A549 (cell line): ENCODE measurements around the gene YAF2. TPM values are rescaled to one million over a fixed set of nuclear protein-coding genes. Genes with fewer than 3 reads are reported as not detected.
A peak's percentile ranks its signal among the peaks of the same experiment; 100 is the strongest.

Source experiments
- ATAC-seq, 2 experiments: fragments of 200-7000 bp in 1 of 2; fragments of >200 bp in 1 of 2; cut with Nextera tagmentation in 1 of 2; cut with Tn5 transposase in 1 of 2; 3 replicates each; pipeline versions ENCODE4 v1.8.0 to v1.9.1; 2018 to 2020; ENCODE audit warnings: mild to moderate bottlenecking in 1 of 2, moderate library complexity in 1 of 2
- CTCF ChIA-PET: fragments of 300-600 bp; sonication (Branson Sonifier 250); formaldehyde crosslinking; extraction: SDS; loops from one replicate; lab custom pipeline; 2021; ENCODE audit warnings: antibody characterized with exemption, inconsistent platforms; lab: Yijun Ruan, JAX
- POLR2A ChIA-PET: fragments of 350-600 bp; formaldehyde crosslinking; extraction: SDS; loops from one replicate; lab custom pipeline; 2021; ENCODE audit warnings: antibody characterized with exemption, inconsistent platforms; lab: Yijun Ruan, JAX
- DNase-seq, 2 experiments: peaks; one replicate each; pipeline versions ENCODE4 v3.0.0 to v3.0.0-alpha.2; 2011 to 2016; ENCODE audit warnings: low read depth in 1 of 2, low spot score in 1 of 2
- FAIRE-seq: peaks from 2 replicates; lab custom pipeline; 2011; peaks lifted over from hg19 to GRCh38; lab: Jason Lieb, UNC
- H3K27ac ChIP-seq, 2 experiments: fragments of >200 bp; sonication (Bioruptor Twin); formaldehyde crosslinking; 3 replicates each; pipeline ENCODE4 v1.5.1; 2016 to 2017
- H3K4me1 ChIP-seq: fragments of >200 bp; sonication (Bioruptor Twin); formaldehyde crosslinking; 3 replicates; pipeline ENCODE4 v1.6.1; 2016
- H3K4me2 ChIP-seq: fragments of >200 bp; sonication (Bioruptor Twin); formaldehyde crosslinking; 3 replicates; pipeline ENCODE4 v1.6.1; 2016
- H3K4me3 ChIP-seq: fragments of >200 bp; sonication (Bioruptor Twin); formaldehyde crosslinking; 3 replicates; pipeline ENCODE4 v1.5.1; 2016
- H3K9me3 ChIP-seq: fragments of >200 bp; sonication (Bioruptor Twin); formaldehyde crosslinking; 3 replicates; pipeline ENCODE4 v1.6.1; 2016
- CBX2 ChIP-seq: fragments of 200-600 bp; sonication (generic); IDR thresholded peaks from 2 replicates; pipeline ENCODE4 v1.6.1; 2016; ENCODE audit warnings: low read depth, mild to moderate bottlenecking, borderline replicate concordance
- CBX8 ChIP-seq: fragments of 200-600 bp; sonication (generic); IDR thresholded peaks from 2 replicates; pipeline ENCODE4 v1.6.1; 2016
- CEBPB ChIP-seq, 2 experiments: fragments of >200 bp in 1 of 2; sonication (Bioruptor Twin) in 1 of 2; formaldehyde crosslinking in 1 of 2; IDR thresholded peaks; 2 replicates each; pipeline ENCODE4 v1.6.1; 2012 to 2016
- CHD2 ChIP-seq: fragments of 150-350 bp; IDR thresholded peaks from 2 replicates; pipeline ENCODE4 v1.6.1; 2014; ENCODE audit warnings: low read length; ENCODE audit not compliant: partially characterized antibody
- EHF ChIP-seq: fragments of 250-450 bp; sonication (Bioruptor Pico); IDR thresholded peaks from 2 replicates; pipeline ENCODE4 v1.5.0; 2020; ENCODE audit warnings: mild to moderate bottlenecking
- FOSB ChIP-seq: fragments of 250-450 bp; sonication (Bioruptor Pico); IDR thresholded peaks from 2 replicates; pipeline ENCODE4 v1.5.0; 2020; ENCODE audit warnings: mild to moderate bottlenecking, moderate library complexity
- FOSL2 ChIP-seq, 2 experiments: fragments of 450-650 bp in 1 of 2; fragments of >200 bp in 1 of 2; sonication (Bioruptor Twin) in 1 of 2; formaldehyde crosslinking; IDR thresholded peaks; 2 replicates each; pipeline versions ENCODE4 v1.5.0 to v1.6.1; 2016 to 2020; ENCODE audit warnings: mild to moderate bottlenecking in 1 of 2, moderate library complexity in 1 of 2
- GATA3 ChIP-seq: IDR thresholded peaks from 2 replicates; pipeline ENCODE4 v1.6.1; 2012; ENCODE audit warnings: borderline replicate concordance
- HDAC2 ChIP-seq: fragments of 200-600 bp; sonication (generic); IDR thresholded peaks from 2 replicates; pipeline ENCODE4 v1.6.1; 2016
- JUN ChIP-seq, 2 experiments: fragments of >200 bp; sonication (Bioruptor Twin); formaldehyde crosslinking; IDR thresholded peaks; 2 replicates in 1 of 2; 3 replicates in 1 of 2; pipeline ENCODE4 v1.6.1; 2016 to 2017
- KDM1A ChIP-seq: fragments of 200-600 bp; sonication (generic); IDR thresholded peaks from 2 replicates; pipeline ENCODE4 v1.6.1; 2016; ENCODE audit warnings: low read depth, mild to moderate bottlenecking
- KDM5A ChIP-seq: fragments of 200-600 bp; sonication (generic); IDR thresholded peaks from 2 replicates; pipeline ENCODE4 v1.6.1; 2016; ENCODE audit warnings: antibody characterized with exemption, mild to moderate bottlenecking
- MAFK ChIP-seq: fragments of 450-650 bp; IDR thresholded peaks from 2 replicates; pipeline ENCODE4 v1.6.1; 2014; ENCODE audit not compliant: partially characterized antibody
- MYC ChIP-seq: IDR thresholded peaks from 2 replicates; pipeline ENCODE4 v1.6.1; 2012; ENCODE audit warnings: mild to moderate bottlenecking, inconsistent platforms, low read length, improper control_type of control experiment, borderline replicate concordance
- NPAS2 ChIP-seq: fragments of 250-450 bp; sonication (Bioruptor Pico); IDR thresholded peaks from 2 replicates; pipeline ENCODE4 v1.8.0; 2022; ENCODE audit warnings: mild to moderate bottlenecking, moderate library complexity, borderline replicate concordance
- NR3C1 ChIP-seq: fragments of >200 bp; sonication (Bioruptor Twin); formaldehyde crosslinking; IDR thresholded peaks from 3 replicates; pipeline ENCODE4 v1.6.1; 2017
- RAD21 ChIP-seq, 2 experiments: fragments of >200 bp in 1 of 2; sonication (Bioruptor Twin) in 1 of 2; formaldehyde crosslinking in 1 of 2; IDR thresholded peaks in 1 of 2; conservative IDR thresholded peaks in 1 of 2; 2 replicates in 1 of 2; 3 replicates in 1 of 2; pipeline ENCODE4 v1.6.1; 2012 to 2018; ENCODE audit warnings: inconsistent platforms in 1 of 2
- RARB ChIP-seq: fragments of 250-450 bp; sonication (Bioruptor Pico); IDR thresholded peaks from 2 replicates; pipeline ENCODE4 v1.8.0; 2021; ENCODE audit warnings: mild to moderate bottlenecking, moderate library complexity
- RCOR1 ChIP-seq: fragments of 150-350 bp; IDR thresholded peaks from 2 replicates; pipeline ENCODE4 v1.6.1; 2014; ENCODE audit warnings: antibody characterized with exemption, low read length, low read depth
- RFX5 ChIP-seq: fragments of 450-650 bp; IDR thresholded peaks from 2 replicates; pipeline ENCODE4 v1.7.1; 2014; ENCODE audit warnings: antibody characterized with exemption, mild to moderate bottlenecking, moderate library complexity
- SMC3 ChIP-seq: fragments of >200 bp; sonication (Bioruptor Twin); formaldehyde crosslinking; IDR thresholded peaks from 3 replicates; pipeline ENCODE4 v1.6.1; 2018; ENCODE audit warnings: inconsistent platforms
- TFCP2L1 ChIP-seq: fragments of 250-450 bp; sonication (Bioruptor Pico); IDR thresholded peaks from 2 replicates; pipeline ENCODE4 v1.5.0; 2021; ENCODE audit warnings: mild to moderate bottlenecking
- TP53 ChIP-seq: fragments of 250-450 bp; sonication (Bioruptor Pico); IDR thresholded peaks from 2 replicates; pipeline ENCODE4 v1.5.0; 2021; ENCODE audit warnings: mild to moderate bottlenecking, moderate library complexity
- ZFP36 ChIP-seq: fragments of 450-650 bp; IDR thresholded peaks from 2 replicates; pipeline ENCODE4 v1.6.1; 2014; ENCODE audit warnings: borderline replicate concordance; ENCODE audit not compliant: partially characterized antibody
- ZSCAN20 ChIP-seq: fragments of 250-450 bp; sonication (Bioruptor Pico); IDR thresholded peaks from 2 replicates; pipeline ENCODE4 v1.8.0; 2022; ENCODE audit warnings: mild to moderate bottlenecking, moderate library complexity
- WGBS: methylation state at CpG from one replicate; pipeline ENCODE4 v1.1.6; 2017; ENCODE audit errors: missing lambda C conversion rate; 5-methylcytosine and 5-hydroxymethylcytosine counted together
- polyA plus RNA-seq, 4 experiments: library from polyadenylated mRNA; depleted of rRNA in 3 of 4; stranded (reverse); fragments of >200 nt; fragmentation: RNase III in 1 of 4; extraction: RNeasy Plus Mini Kit Qiagen cat#74134 plus additional on column Dnase treatment in 1 of 4; gene quantifications; 2 replicates in 3 of 4; 3 replicates in 1 of 4; pipeline ENCODE4 v1.2.3, GENCODE V29; 2011 to 2017
- TF ChIP-seq, protein P1 (sequence below): fragments of 450-650 bp; IDR thresholded peaks from 2 replicates; pipeline ENCODE4 v1.6.1; 2014; ENCODE audit warnings: antibody characterized with exemption
- TF ChIP-seq, protein P2 (sequence below): fragments of >200 bp; sonication (Bioruptor Twin); formaldehyde crosslinking; IDR thresholded peaks from 3 replicates; pipeline ENCODE4 v1.5.1; 2016
- TF ChIP-seq, protein P3 (sequence below): fragments of 250-450 bp; sonication (Bioruptor Pico); IDR thresholded peaks from 2 replicates; pipeline ENCODE4 v1.5.0; 2021; ENCODE audit warnings: mild to moderate bottlenecking, moderate library complexity, borderline replicate concordance

The YAF2 gene
- polyA plus RNA-seq, 2 of the 4 experiments (the other 2 are of a cell fraction): 21.5 to 49.2 TPM

DNA sequence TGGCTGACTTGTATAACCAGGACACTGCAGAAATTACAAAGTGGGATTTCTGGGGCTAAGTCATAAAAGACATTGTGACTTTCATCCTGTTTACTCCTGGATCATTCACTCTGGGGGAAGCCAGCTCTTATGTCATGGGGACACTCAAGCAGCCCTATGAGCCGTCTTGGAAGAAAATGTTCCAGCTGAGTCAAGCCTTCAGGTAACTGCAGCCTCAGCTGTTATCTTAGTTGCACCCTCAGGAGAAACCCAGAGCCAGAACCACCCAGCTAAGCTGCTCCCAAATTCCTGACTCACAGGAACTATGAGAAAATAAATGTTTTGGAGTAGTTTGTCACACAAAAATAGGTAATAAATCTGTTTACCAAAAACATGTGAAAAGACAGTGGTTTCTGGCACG is 50.2 kb downstream of the YAF2 start:
- no peak for ATAC-seq
- POLR2A ChIA-PET: no interaction called here
- no peak overlapping the region for H3K27ac ChIP-seq

DNA sequence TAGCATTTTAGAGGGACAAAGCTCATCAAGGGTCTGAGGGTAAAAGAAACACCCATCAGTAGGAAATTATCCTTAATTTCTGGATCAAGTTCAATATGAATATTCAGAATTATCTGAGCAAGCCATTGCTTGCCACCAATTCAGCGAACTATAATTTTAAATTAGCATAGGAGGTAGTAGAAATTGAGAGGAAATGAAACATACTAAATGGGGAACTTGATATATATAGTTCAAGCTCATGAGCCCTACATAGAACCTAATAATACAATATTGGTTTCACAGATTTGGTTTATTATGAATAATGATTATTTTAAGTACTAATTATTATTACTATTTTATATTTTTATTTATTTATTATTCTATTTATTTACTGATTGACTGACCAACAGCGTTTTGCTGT is 51.3 kb downstream of the YAF2 start:
- H3K27ac ChIP-seq: no peak overlapping the region
- H3K4me3 ChIP-seq: no peak overlapping the region
- ChIA-PET CTCF (interaction anchor here (2.1 kb wide), 1 partner anchor 10 kb away, joined by 5 read pairs; no protein-coding TSS in a partner anchor), POLR2A (no interaction called here)
- H3K4me1 ChIP-seq: peaks cover 44% of the 10 kb centered on the region
- FAIRE-seq: no peak
- H3K9me3 ChIP-seq: no peaks in the 10 kb centered on the region
- no peak for ATAC-seq
- H3K4me2 ChIP-seq: no peak overlapping the region
- DNase-seq: no peak
- TF ChIP-seq, protein P1, sequence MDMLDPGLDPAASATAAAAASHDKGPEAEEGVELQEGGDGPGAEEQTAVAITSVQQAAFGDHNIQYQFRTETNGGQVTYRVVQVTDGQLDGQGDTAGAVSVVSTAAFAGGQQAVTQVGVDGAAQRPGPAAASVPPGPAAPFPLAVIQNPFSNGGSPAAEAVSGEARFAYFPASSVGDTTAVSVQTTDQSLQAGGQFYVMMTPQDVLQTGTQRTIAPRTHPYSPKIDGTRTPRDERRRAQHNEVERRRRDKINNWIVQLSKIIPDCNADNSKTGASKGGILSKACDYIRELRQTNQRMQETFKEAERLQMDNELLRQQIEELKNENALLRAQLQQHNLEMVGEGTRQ: no peak
- no peak for TF ChIP-seq CBX2
- TF ChIP-seq KDM5A: no peak
- no peak for TF ChIP-seq ZSCAN20
- TF ChIP-seq RAD21 (conservative IDR thresholded peaks at IDR 0.05 in 1 of 2, IDR thresholded peaks at IDR 0.05 in 1 of 2): no peak
- no peak for TF ChIP-seq CHD2
- TF ChIP-seq TP53 (CRISPR knock-in tag): no peak
- TF ChIP-seq MAFK: no peak
- no peak for TF ChIP-seq TFCP2L1 (CRISPR knock-in tag)
- TF ChIP-seq RCOR1: no peak
- TF ChIP-seq EHF (CRISPR knock-in tag): no peak
- TF ChIP-seq, protein P2, sequence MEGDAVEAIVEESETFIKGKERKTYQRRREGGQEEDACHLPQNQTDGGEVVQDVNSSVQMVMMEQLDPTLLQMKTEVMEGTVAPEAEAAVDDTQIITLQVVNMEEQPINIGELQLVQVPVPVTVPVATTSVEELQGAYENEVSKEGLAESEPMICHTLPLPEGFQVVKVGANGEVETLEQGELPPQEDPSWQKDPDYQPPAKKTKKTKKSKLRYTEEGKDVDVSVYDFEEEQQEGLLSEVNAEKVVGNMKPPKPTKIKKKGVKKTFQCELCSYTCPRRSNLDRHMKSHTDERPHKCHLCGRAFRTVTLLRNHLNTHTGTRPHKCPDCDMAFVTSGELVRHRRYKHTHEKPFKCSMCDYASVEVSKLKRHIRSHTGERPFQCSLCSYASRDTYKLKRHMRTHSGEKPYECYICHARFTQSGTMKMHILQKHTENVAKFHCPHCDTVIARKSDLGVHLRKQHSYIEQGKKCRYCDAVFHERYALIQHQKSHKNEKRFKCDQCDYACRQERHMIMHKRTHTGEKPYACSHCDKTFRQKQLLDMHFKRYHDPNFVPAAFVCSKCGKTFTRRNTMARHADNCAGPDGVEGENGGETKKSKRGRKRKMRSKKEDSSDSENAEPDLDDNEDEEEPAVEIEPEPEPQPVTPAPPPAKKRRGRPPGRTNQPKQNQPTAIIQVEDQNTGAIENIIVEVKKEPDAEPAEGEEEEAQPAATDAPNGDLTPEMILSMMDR: no peak
- no peak for TF ChIP-seq SMC3
- TF ChIP-seq FOSB: no peak
- no peak for TF ChIP-seq RFX5
- no peak for TF ChIP-seq HDAC2
- TF ChIP-seq NPAS2 (CRISPR knock-in tag): no peak
- no peak for TF ChIP-seq CEBPB (IDR thresholded peaks at IDR 0.05)
- no peak for TF ChIP-seq GATA3
- no peak for TF ChIP-seq FOSL2 (IDR thresholded peaks at IDR 0.05)
- no peak for TF ChIP-seq FOSL2 (CRISPR knock-in tag; IDR thresholded peaks at IDR 0.05)
- 80% methylated on average over 2 of the region's 2 CpGs for WGBS

More for the DNA sequence above, 50.2 kb downstream of the YAF2 start:
- DNase-seq: no peak
- Histone ChIP-seq H3K4me1 (peaks cover 43% of the 10 kb centered on the region), H3K4me3 (no peak overlapping the region)
- CTCF ChIA-PET: interaction anchor here (0.7 to 1.5 kb wide), 4 partner anchors 11 to 124 kb away, joined by 3 to 4 read pairs (median 4); no protein-coding TSS in a partner anchor
- TF ChIP-seq MAFK (peak; percentile 10), RAD21 (conservative IDR thresholded peaks at IDR 0.05 in 1 of 2, IDR thresholded peaks at IDR 0.05 in 1 of 2) (no peak)
- TF ChIP-seq, all 56 proteins: peak for 1
- FAIRE-seq: no peak
- 78% methylated on average over 2 of the region's 2 CpGs for WGBS
- H3K9me3 ChIP-seq: no peaks in the 10 kb centered on the region
- H3K4me2 ChIP-seq: no peak overlapping the region

DNA sequence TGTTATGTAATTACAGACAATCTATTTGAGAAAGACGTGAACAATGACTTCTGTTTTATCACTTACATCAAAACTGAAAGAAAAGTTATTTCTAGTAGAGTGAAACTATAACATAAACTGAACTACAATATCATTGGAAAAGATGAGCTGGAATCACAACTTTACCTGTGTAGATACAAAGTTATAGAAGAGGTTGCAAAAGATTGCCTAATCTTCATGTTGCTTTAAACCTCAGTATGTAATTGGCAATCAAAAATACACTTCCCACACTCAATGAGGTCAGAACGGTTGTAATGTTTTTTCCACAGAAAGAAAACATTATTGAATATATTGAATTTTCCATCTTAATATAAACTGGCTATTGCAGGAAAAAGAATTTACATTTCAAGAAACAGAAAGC is 55.7 kb downstream of the YAF2 start:
- Histone ChIP-seq H3K4me2 (no peak overlapping the region), H3K4me3 (no peak overlapping the region), H3K4me1 (peaks cover 10% of the 10 kb centered on the region; the same call in 2 of the 3 replicates), H3K9me3 (no peaks in the 10 kb centered on the region), H3K27ac (no peak overlapping the region)
- 90% methylated on average over 2 of the region's 2 CpGs for WGBS
- DNase-seq (no peak), ATAC-seq (no peak), FAIRE-seq (no peak)
- ChIA-PET POLR2A (no interaction called here), CTCF (interaction anchor here (1.0 to 1.5 kb wide), 2 partner anchors 26 to 36 kb away, joined by 3 to 5 read pairs; no protein-coding TSS in a partner anchor)
- no peak for TF ChIP-seq MYC
- TF ChIP-seq NR3C1: no peak
- TF ChIP-seq, protein P3, sequence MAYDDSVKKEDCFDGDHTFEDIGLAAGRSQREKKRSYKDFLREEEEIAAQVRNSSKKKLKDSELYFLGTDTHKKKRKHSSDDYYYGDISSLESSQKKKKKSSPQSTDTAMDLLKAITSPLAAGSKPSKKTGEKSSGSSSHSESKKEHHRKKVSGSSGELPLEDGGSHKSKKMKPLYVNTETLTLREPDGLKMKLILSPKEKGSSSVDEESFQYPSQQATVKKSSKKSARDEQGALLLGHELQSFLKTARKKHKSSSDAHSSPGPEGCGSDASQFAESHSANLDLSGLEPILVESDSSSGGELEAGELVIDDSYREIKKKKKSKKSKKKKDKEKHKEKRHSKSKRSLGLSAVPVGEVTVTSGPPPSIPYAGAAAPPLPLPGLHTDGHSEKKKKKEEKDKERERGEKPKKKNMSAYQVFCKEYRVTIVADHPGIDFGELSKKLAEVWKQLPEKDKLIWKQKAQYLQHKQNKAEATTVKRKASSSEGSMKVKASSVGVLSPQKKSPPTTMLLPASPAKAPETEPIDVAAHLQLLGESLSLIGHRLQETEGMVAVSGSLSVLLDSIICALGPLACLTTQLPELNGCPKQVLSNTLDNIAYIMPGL (CRISPR knock-in tag): no peak
- no peak for TF ChIP-seq CBX8
- TF ChIP-seq, protein P2: no peak
- no peak for TF ChIP-seq KDM5A
- no peak for TF ChIP-seq RARB (CRISPR knock-in tag)
- no peak for TF ChIP-seq ZFP36
- TF ChIP-seq HDAC2: no peak
- no peak for TF ChIP-seq EHF (CRISPR knock-in tag)
- no peak for TF ChIP-seq JUN (IDR thresholded peaks at IDR 0.05)
- TF ChIP-seq NPAS2 (CRISPR knock-in tag): no peak
- TF ChIP-seq RAD21 (conservative IDR thresholded peaks at IDR 0.05 in 1 of 2, IDR thresholded peaks at IDR 0.05 in 1 of 2): no peak
- TF ChIP-seq KDM1A: no peak
